Measurements from ENCODE around the gene PM20D2. TPM values are rescaled to one million over a fixed set of nuclear protein-coding genes. Genes with fewer than 3 reads are reported as not detected.

Gene PM20D2, protein sequence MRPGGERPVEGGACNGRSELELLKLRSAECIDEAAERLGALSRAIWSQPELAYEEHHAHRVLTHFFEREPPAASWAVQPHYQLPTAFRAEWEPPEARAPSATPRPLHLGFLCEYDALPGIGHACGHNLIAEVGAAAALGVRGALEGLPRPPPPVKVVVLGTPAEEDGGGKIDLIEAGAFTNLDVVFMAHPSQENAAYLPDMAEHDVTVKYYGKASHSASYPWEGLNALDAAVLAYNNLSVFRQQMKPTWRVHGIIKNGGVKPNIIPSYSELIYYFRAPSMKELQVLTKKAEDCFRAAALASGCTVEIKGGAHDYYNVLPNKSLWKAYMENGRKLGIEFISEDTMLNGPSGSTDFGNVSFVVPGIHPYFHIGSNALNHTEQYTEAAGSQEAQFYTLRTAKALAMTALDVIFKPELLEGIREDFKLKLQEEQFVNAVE
- total RNA-seq = 6.9 and 7.5 TPM in 2 replicates

DNA sequence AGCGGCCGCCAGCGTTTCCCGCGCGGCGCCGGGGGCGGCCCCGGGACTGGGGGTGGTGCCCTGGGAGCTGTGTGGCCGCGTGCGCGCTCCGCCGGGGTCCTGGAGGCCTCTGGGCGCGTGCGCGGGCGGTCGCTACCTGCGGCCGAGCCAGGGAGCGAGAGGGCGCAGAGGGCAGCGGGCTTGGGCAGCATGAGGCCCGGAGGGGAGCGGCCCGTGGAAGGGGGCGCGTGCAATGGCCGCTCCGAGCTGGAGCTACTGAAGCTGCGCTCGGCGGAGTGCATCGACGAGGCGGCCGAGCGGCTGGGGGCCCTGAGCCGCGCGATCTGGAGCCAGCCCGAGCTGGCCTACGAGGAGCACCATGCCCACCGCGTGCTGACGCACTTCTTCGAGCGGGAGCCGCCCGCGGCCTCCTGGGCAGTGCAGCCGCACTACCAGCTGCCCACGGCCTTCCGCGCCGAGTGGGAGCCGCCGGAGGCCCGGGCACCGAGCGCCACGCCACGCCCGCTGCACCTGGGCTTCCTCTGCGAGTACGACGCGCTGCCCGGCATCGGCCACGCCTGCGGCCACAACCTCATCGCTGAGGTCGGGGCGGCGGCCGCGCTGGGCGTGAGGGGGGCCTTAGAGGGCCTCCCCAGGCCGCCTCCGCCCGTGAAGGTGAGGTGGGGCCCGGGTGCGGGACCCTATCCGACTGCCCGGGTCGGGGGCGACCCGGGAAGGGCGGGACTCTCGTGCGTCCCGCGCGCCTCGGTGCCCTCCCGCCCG is at the start of gene PM20D2:
PM20D2 (plus strand) TSS at position 100 of the 762 bp plus-strand sequence; CDS start at position 190, 90 bp downstream.

DNA sequence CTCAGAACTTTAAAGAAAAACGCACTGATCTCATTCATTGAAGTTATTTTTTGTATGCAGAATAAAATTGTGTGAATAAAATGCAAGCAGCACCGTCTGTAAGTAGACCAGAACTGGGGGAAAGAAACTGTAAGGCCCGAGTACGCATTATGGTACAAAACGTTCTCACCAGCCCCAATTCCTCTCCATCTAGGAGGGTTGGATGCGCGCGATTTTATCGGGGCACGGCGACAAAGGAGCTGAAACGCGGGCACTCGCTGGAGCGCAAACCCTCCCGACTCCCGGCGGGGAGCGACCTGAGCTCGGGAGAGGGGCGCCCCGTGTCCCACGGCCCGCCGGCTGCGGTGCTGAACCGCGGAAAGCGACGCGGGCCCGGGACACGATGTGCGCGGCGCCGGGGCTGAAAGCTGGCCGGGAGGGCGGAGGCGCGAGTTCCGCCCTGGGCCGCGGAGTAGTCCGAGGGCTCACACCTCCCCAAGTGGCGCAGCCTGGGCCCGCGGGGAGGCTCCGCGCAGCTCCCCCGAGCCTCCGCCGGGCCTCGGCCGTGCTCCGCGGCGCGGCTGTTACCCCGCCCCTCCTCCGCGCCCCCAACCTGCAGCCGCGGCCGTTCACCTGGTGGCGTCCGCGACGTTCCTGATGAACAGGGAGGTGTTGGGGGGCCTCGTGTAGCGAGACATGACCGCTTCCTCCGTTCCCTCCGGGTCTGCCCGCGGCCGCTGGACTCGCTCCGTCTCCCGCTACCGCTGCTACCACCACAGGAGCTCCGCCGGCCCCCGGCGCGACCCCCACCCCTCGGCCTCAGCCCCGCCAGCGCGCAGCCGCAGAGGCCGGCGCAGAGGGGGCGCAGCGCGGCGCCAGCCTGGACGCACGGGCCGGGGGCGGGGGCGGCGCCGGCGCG is 28.4 kb upstream of the PM20D2 start, which contains the start of gene SRSF12:
SRSF12 (minus strand) TSS at position 861 of the 898 bp plus-strand sequence; CDS start at position 677, 184 bp downstream.

Other genes with a start within 250 kb of the PM20D2 start
- gene RNGTT, start 182.4 kb upstream of the PM20D2 start, total RNA-seq = 19.5 and 21.6 TPM in 2 replicates
- 91.0 and 123 TPM in 2 replicates for gene PNRC1, start 65.3 kb upstream of the PM20D2 start, total RNA-seq
- gene SRSF12, start 28.0 kb upstream of the PM20D2 start, total RNA-seq = 0.32 and 0.36 TPM in 2 replicates
- gene GABRR1, start 71.3 kb downstream of the PM20D2 start, total RNA-seq = not detected in 2 replicates
- gene GABRR2, start 169.2 kb downstream of the PM20D2 start, total RNA-seq = 0.16 TPM in 1 of 2 replicates, not detected in the other
- gene UBE2J1, start 206.7 kb downstream of the PM20D2 start, total RNA-seq = 41.2 and 46.6 TPM in 2 replicates

All from hair follicle dermal papilla cell (primary cell).